ENCODE results near the gene MPG.

Gene MPG

GRCh38 chr16:84718-85406 is 6.8 kb downstream of the MPG start:
- H3K4me3 Mint-ChIP-seq: no peak overlapping the region
- peaks cover 7% of the 10 kb centered on the region for H3K36me3 Mint-ChIP-seq (ENCODE audit: low read depth)
- no peaks in the 10 kb centered on the region for H3K27me3 Mint-ChIP-seq (ENCODE audit: low read depth, poor library complexity)
- no peak for TF ChIP-seq CTCF (IDR thresholded peaks at IDR 0.05)
- H3K9me3 Mint-ChIP-seq: no peaks in the 10 kb centered on the region
- DNase-seq: no peak
- peaks cover 18% of the 10 kb centered on the region for H3K4me1 Mint-ChIP-seq
- peak overlapping the region; percentile 29 for H3K27ac Mint-ChIP-seq

- no peaks in the 10 kb centered on the region for H3K27me3 Mint-ChIP-seq (ENCODE audit: low read depth, poor library complexity)
- H3K4me1 Mint-ChIP-seq: peaks cover 18% of the 10 kb centered on the region
- no peak for DNase-seq
- no peak overlapping the region for H3K4me3 Mint-ChIP-seq
- no peak for TF ChIP-seq CTCF (IDR thresholded peaks at IDR 0.05)
- no peaks in the 10 kb centered on the region for H3K9me3 Mint-ChIP-seq
- peaks cover 9% of the 10 kb centered on the region for H3K36me3 Mint-ChIP-seq (ENCODE audit: low read depth)
- H3K27ac Mint-ChIP-seq: peak overlapping the region; percentile 29
These were observed 7.4 kb downstream of the MPG start for GRCh38 chr16:85407-85782.

- Mint-ChIP-seq H3K27me3 (ENCODE audit: low read depth, poor library complexity) (no peaks in the 10 kb centered on the region), H3K9me3 (no peaks in the 10 kb centered on the region), H3K27ac (no peak overlapping the region), H3K4me1 (peaks cover 18% of the 10 kb centered on the region), H3K36me3 (ENCODE audit: low read depth) (peaks cover 13% of the 10 kb centered on the region), H3K4me3 (no peak overlapping the region)
- TF ChIP-seq CTCF (IDR thresholded peaks at IDR 0.05): no peak
- no peak for DNase-seq
These were observed 7.8 kb downstream of the MPG start for GRCh38 chr16:85865-86264.

GRCh38 chr16:86483-86952 is 8.5 kb downstream of the MPG start:
- Mint-ChIP-seq H3K4me3 (no peak overlapping the region), H3K9me3 (no peaks in the 10 kb centered on the region), H3K27ac (no peak overlapping the region), H3K36me3 (ENCODE audit: low read depth) (peaks cover 13% of the 10 kb centered on the region), H3K27me3 (ENCODE audit: low read depth, poor library complexity) (no peaks in the 10 kb centered on the region), H3K4me1 (peaks cover 18% of the 10 kb centered on the region)
- TF ChIP-seq CTCF (IDR thresholded peaks at IDR 0.05): no peak
- no peak for DNase-seq

- peaks cover 13% of the 10 kb centered on the region for H3K36me3 Mint-ChIP-seq (ENCODE audit: low read depth)
- no peaks in the 10 kb centered on the region for H3K27me3 Mint-ChIP-seq (ENCODE audit: low read depth, poor library complexity)
- DNase-seq: no peak
- no peak overlapping the region for H3K4me3 Mint-ChIP-seq
- TF ChIP-seq CTCF (IDR thresholded peaks at IDR 0.05): no peak
- peaks cover 15% of the 10 kb centered on the region for H3K4me1 Mint-ChIP-seq
- H3K9me3 Mint-ChIP-seq: no peaks in the 10 kb centered on the region
- no peak overlapping the region for H3K27ac Mint-ChIP-seq
These were observed 10.6 kb downstream of the MPG start for GRCh38 chr16:88613-89012.

All from nephron progenitor cell (in vitro differentiated cells).